WTC11 (cell line): ENCODE data around the gene APOBEC4.

Experiments used
- AFF4 ChIP-seq: sonication (generic); formaldehyde crosslinking; IDR thresholded peaks from 2 replicates; pipeline ENCODE4 v1.8.1; 2023; ENCODE audit warnings: mild to moderate bottlenecking, missing genetic modification reagents, borderline replicate concordance
- ARID4B ChIP-seq: sonication (generic); formaldehyde crosslinking; IDR thresholded peaks from 2 replicates; pipeline ENCODE4 v1.8.0; 2023; ENCODE audit warnings: missing genetic modification reagents, mild to moderate bottlenecking, borderline replicate concordance
- ATF2 ChIP-seq: sonication (generic); formaldehyde crosslinking; IDR thresholded peaks from 2 replicates; pipeline ENCODE4 v1.8.1; 2022; ENCODE audit warnings: low read depth, missing genetic modification reagents, borderline replicate concordance
- CTCF ChIP-seq: fragments of 200-600 bp; IDR thresholded peaks from 2 replicates; pipeline ENCODE4 v1.8.0; 2022; ENCODE audit warnings: antibody characterized with exemption
- IRF1 ChIP-seq: sonication (generic); formaldehyde crosslinking; IDR thresholded peaks from 2 replicates; pipeline ENCODE4 v1.8.0; 2023; ENCODE audit warnings: missing genetic modification reagents

- no peak for TF ChIP-seq CTCF
- TF ChIP-seq ARID4B (CRISPR knock-in tag) = no peak
- TF ChIP-seq IRF1 (CRISPR knock-in tag) = no peak
- TF ChIP-seq AFF4 (CRISPR knock-in tag) = no peak
- no peak for TF ChIP-seq ATF2 (CRISPR knock-in tag)
These were observed 46.6 kb upstream of the APOBEC4 start for GRCh38 chr1:183699616-183700160.
